Ramos (cell line): ENCODE results near the gene PTPRE.

Experiments
- in situ Hi-C: fragments of 300-500 bp; cut with MboI; formaldehyde crosslinking; loops from one replicate; pipeline ENCODE4 v1.14.3; 2022; ENCODE audit warnings: low sequenced_read_pairs; ENCODE audit not compliant: unreplicated experiment

PTPRE gene

DNA sequence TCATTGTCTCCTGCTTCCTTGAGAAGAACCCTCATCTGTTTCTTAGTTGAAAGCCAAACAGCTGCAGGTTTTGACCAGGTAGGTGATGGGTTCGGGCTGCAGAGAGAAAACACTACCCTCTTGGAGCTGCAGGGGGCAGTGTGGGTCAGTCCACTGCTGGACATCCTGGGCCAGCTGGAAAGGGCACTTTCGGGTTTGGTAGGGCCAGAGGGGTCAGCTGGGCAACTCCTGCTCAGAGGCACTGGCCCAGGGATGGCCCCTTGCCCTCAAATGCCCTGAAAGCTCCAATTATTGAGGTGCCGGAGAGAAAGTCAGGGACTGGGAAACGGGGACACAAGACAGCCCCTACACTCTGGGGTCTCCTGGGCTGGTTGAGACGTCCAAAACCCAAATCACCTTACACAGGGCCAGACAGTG is 128.7 kb downstream of the PTPRE start:
- in situ Hi-C loops, result no loop called here

- in situ Hi-C loops, result no loop called here
These were observed 129.2 kb downstream of the PTPRE start for GRCh38 chr10:128036011-128036615.

- in situ Hi-C loops, result no loop called here
These were observed 130.0 kb downstream of the PTPRE start for GRCh38 chr10:128036746-128037543.

- in situ Hi-C loops, result no loop called here
These were observed 133.2 kb downstream of the PTPRE start for GRCh38 chr10:128040096-128040495.

DNA sequence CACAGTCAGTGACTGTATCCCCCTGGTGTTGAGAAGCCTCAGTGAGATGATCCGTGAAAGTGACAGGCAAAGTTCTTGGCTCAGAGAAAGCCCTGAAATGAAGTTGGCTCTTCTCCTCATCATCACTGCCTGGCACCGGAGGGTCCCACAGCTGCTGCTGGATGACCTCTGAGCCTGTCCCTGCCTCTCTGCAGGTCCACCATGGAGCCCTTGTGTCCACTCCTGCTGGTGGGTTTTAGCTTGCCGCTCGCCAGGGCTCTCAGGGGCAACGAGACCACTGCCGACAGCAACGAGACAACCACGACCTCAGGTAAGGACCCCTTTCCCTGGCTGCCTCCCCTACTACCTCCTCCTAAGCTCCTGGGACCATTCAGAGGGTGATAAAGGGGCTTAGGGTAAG is 133.8 kb downstream of the PTPRE start:
- in situ Hi-C loops, result no loop called here

DNA sequence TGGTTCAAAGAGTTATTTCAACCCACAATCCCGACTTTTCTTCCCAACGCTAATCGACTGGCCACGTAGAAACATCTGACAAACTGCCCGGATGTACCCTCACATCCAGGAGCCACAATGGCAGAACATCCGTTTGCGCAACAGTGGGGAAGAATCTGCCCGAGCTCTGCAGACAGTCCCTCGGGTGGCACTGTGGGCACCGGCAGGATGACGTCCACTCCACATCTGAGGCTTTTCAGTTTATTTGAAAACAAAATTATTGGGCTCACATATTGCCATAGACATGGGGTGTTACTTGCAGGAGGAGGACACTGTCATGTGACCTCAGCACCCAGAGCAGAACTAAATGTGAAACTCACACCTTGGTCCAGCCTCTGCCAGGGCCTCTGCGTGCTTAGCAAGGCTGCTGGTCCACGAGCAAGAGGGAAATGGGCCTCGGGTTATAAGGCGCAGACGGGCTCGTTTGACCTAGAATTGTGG is 135.3 kb downstream of the PTPRE start:
- in situ Hi-C loops, result no loop called here

- in situ Hi-C loops, result no loop called here
These were observed 136.5 kb downstream of the PTPRE start for GRCh38 chr10:128043259-128044045.

GRCh38 chr10:128044186-128044585 is 137.3 kb downstream of the PTPRE start:
- in situ Hi-C loops, result no loop called here

DNA sequence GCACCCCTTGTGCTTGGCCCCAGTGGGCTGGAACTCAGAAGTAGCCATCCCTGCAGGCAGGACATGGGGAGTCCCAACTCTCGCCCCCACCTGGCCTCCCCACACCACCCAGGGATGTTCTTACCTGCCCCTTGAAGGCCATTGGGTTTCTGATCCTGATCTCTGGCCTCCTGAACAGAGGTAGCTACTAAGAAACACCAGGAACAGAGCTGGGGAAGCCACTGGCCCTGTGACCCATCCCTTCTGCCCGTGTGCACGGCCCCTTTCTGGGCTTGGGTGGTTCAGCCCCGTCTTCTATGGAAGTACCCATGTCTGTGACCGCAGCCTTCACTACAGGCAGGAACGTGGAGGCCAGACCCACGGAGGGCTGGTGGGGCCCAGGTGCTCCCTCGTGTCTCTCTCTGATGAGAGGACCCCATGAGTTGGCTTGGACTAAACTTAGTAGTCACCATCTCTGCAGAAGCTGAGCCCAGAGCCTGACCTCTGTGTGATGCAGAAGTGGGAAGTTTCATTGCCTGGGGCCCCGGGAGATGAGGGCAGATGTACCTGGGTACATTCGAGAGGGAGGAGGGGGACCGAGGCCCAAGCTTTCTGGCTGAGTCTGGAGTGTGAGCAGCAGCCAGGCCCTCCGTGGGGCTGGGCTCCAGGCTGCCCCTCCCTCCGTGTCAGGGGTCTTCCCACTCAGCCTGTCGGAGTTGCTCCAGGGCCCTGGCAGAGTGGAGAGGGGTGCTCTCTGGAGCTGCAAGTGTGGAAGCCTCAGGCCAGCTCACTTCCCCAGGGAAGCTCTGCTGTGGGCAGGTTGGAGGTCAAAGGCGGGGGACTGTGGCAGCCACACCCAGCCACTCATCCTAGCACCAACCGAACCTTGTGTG is 138.3 kb downstream of the PTPRE start:
- in situ Hi-C loops, result no loop called here

- in situ Hi-C loops, result no loop called here
These were observed 138.9 kb downstream of the PTPRE start for GRCh38 chr10:128045833-128046120.

DNA sequence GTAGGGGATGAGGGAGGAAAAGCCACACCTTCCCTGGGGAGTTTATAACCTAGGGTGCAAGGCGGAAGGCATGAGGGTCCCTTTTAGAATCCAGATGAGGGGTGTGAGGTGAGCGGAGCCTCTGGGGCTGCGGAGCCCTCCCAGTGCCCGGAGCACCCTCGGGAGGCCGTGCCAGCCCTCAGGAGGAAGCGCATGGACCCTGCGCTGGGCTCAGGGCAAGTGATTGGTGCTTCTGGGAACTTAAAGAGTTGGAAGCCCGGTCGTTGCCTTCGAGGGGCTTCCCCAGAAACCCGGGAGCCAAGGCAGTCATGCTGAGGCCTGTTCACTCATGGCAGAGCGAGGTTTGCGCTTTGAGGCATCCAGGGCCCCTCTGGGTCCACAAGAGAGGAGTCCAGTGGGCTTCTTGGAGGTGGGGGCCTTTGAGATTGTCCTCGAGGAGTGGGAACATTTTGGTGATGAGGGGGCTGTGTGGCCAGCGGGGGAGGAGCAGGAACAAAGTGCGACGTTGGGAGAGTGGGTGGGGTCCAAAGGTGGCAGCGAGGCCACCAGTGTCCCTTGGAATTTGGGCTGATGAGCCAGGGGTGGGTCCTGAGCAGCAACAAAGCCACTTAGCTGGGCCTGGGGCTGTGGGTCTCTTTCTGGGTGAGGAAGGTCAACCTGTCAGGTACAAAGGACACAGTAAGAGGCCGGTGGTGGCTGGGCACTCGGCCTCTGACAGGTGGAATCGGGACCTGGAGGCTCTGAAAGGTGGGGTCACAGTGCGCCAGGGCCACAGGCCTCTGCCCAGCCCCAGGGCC is 139.5 kb downstream of the PTPRE start:
- in situ Hi-C loops, result no loop called here

GRCh38 chr10:128046953-128047290 is 140.0 kb downstream of the PTPRE start:
- in situ Hi-C loops, result no loop called here

DNA sequence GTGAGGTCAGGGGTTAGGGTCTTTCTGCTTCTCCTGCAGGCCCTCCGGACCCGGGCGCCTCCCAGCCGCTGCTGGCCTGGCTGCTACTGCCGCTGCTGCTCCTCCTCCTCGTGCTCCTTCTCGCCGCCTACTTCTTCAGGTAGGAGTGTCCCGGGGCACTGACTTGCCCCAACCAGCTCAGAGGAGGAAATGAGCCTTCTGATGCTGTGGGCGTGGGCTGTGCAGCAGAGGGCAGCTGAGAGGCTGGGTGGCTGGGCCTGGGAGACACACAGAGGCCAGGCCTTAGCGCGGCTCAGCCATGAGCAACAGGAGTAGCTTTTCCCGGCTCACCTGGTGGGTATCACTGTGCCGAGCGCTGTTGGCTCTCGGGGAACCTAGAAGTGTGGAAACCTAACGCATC is 140.4 kb downstream of the PTPRE start:
- in situ Hi-C loops, result no loop called here

GRCh38 chr10:128047991-128048818 is 141.3 kb downstream of the PTPRE start:
- in situ Hi-C loops, result no loop called here

GRCh38 chr10:128048819-128049210 is 141.9 kb downstream of the PTPRE start:
- in situ Hi-C loops, result no loop called here

DNA sequence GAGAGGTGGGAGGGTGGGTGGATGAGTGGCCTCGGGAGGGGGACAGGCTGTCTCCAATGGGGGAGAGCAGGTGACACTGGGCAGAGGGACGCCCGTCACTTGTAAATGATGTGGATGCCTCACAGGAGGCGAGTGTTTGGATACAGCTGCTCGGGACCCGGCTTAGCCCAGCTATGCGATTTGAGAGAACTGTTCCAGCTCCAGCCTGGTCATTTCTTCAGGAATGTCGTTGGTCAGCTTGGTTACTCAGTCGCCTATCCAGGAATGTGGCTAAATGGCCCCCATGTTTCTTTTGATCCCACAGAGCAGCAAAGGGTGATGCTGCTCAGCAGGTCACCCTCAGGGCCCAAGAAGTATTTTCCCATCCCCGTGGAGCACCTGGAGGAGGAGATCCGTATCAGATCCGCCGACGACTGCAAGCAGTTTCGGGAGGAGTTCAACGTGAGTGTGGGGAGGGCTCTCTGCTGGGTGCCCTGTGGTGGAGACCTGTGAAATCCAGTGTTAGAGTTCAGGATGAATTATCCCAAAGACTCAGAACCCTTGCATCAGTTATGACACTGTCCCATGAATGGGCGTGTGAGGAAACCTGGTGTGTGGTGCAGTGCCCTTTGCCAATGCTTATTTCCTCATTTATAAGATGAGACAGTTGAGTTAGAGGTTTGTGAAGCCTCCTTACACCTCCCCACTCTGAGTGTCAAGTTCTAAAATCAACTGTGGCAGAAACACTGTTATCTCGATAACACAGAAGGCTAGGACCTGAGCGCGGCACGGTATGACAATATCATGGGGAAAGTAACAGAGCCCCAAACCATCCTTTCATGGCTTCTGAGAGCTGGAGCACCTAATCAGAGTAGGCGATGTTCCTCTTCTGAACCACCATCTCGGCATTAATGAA is 142.6 kb downstream of the PTPRE start:
- in situ Hi-C loops, result no loop called here

DNA sequence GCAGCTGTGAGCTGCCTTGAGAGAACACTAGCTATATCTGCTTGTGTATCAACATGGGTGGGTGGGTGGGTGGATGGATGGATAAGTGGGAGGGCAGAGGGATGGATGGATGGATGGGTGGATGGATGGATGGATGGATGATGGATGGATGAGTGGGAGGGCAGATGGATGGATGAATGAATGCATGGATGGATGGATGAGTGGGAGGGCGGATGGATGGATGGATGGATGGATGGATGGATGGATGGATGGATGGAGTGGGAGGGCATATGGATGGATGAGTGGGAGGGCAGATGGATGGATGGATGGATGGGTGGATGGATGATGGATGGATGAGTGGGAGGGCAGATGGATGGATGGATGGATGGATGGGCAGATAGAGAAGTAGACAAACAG is 143.2 kb downstream of the PTPRE start:
- in situ Hi-C loops, result no loop called here

DNA sequence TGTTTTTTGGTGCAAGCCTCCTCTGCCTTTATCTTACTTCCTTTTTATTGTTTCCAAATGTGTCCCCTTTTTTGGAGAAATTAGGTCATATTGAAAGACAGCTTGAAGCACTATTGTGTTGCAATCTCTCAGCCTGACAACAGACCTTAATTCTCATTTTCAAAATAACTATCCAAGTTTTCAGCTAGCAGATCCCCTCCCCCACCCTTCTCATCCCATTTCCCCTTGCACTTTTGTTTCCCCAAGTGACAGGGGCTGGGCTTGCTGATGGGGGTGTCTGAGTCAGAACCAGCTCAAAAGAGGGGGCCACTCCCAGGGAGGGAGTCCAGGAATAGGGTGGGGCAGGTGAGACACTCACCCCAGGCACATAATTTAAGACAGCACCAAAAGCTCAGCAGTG is 144.0 kb downstream of the PTPRE start:
- in situ Hi-C loops, result no loop called here
